OCI-LY3 (cell line): ENCODE data around the gene TMCC1.

Experiments
- H2AFZ ChIP-seq: fragments of 200-600, 300-600 bp; shearing (Covaris generic); 2 replicates; pipeline ENCODE4 v1.6.0; 2014; ENCODE audit warnings: antibody characterized with exemption, low read depth, low read length
- H3K27ac ChIP-seq: fragments of 200-600, 300-600 bp; sonication (generic); 2 replicates; pipeline ENCODE4 v1.5.1; 2014; ENCODE audit warnings: mild to moderate bottlenecking, low read length, moderate library complexity, mixed read lengths
- H3K27me3 ChIP-seq: fragments of 200-600, 300-600 bp; sonication (generic); 2 replicates; pipeline ENCODE4 v1.6.1; 2014; ENCODE audit warnings: low read depth, low read length, mixed read lengths
- H3K36me3 ChIP-seq: fragments of 200-600, 300-600 bp; sonication (generic); replicated peaks from 2 replicates; pipeline ENCODE3; 2014; ENCODE audit warnings: low read depth, low read length, mixed read lengths
- H3K4me1 ChIP-seq: fragments of 300-600, 200-600 bp; sonication (generic); 2 replicates; pipeline ENCODE4 v1.6.1; 2014; ENCODE audit warnings: low read length, mixed read lengths
- H3K4me2 ChIP-seq: fragments of 200-600, 300-600 bp; sonication (generic); 2 replicates; pipeline ENCODE4 v1.6.1; 2014; ENCODE audit warnings: low read length, mixed read lengths
- H3K4me3 ChIP-seq: fragments of 300-600, 200-600 bp; sonication (generic); 2 replicates; pipeline ENCODE4 v1.5.1; 2014; ENCODE audit warnings: antibody characterized with exemption, mild to moderate bottlenecking, low read length, moderate library complexity
- H3K79me2 ChIP-seq: fragments of 300-600, 200-600 bp; shearing (Covaris generic); 2 replicates; pipeline ENCODE4 v1.6.1; 2014; ENCODE audit warnings: mild to moderate bottlenecking, low read length, mixed read lengths
- H3K9ac ChIP-seq: fragments of 300-600, 200-600 bp; shearing (Covaris generic); 2 replicates; pipeline ENCODE4 v1.6.0; 2014; ENCODE audit warnings: mild to moderate bottlenecking, low read length, moderate library complexity
- H3K9me3 ChIP-seq: fragments of 200-600, 300-600 bp; shearing (Covaris generic); 2 replicates; pipeline ENCODE4 v1.6.1; 2014; ENCODE audit warnings: low read length, mixed read lengths; ENCODE audit not compliant: insufficient read depth
- H4K20me1 ChIP-seq: fragments of 200-600, 300-600 bp; sonication (generic); 2 replicates; pipeline ENCODE4 v1.6.1; 2016; ENCODE audit warnings: low read length, mixed read lengths; ENCODE audit not compliant: insufficient read depth
- CTCF ChIP-seq: fragments of 200-600, 300-600 bp; sonication (generic); IDR thresholded peaks from 2 replicates; pipeline ENCODE4 v1.5.1; 2014; ENCODE audit warnings: antibody characterized with exemption, low read length, low read depth
- EZH2phosphoT487 ChIP-seq: fragments of 200-600 bp; shearing (Covaris generic); IDR thresholded peaks from 2 replicates; pipeline ENCODE4 v1.6.1; 2018; ENCODE audit warnings: antibody characterized with exemption, mixed run types, low read depth

The TMCC1 gene

GRCh38 chr3:129624347-129625071 lies 269.0 kb downstream of the TMCC1 start:
- Histone ChIP-seq H2AFZ (no peak overlapping the region), H3K27me3 (no peaks in the 10 kb centered on the region), H3K27ac (no peak overlapping the region), H3K9me3 (no peaks in the 10 kb centered on the region), H3K4me1 (peaks cover 14% of the 10 kb centered on the region), H3K4me3 (no peak overlapping the region), H3K4me2 (no peak overlapping the region), H3K36me3 (no peaks in the 10 kb centered on the region), H3K79me2 (no peaks in the 10 kb centered on the region), H3K9ac (no peak overlapping the region), H4K20me1 (no peaks in the 10 kb centered on the region)
- no peak for TF ChIP-seq CTCF
- TF ChIP-seq EZH2phosphoT487, result no peak

GRCh38 chr3:129623447-129624118 lies 269.9 kb downstream of the TMCC1 start:
- Histone ChIP-seq H4K20me1 (no peaks in the 10 kb centered on the region), H3K9me3 (no peaks in the 10 kb centered on the region), H3K36me3 (no peaks in the 10 kb centered on the region), H3K4me2 (no peak overlapping the region), H3K79me2 (no peaks in the 10 kb centered on the region), H3K4me3 (no peak overlapping the region), H3K27me3 (no peaks in the 10 kb centered on the region), H2AFZ (no peak overlapping the region), H3K9ac (no peak overlapping the region), H3K4me1 (peaks cover 23% of the 10 kb centered on the region), H3K27ac (no peak overlapping the region)
- TF ChIP-seq CTCF (no peak), EZH2phosphoT487 (no peak)

GRCh38 chr3:129622933-129623332 lies 270.6 kb downstream of the TMCC1 start:
- Histone ChIP-seq H3K27ac (no peak overlapping the region), H4K20me1 (no peaks in the 10 kb centered on the region), H3K79me2 (no peaks in the 10 kb centered on the region), H3K4me3 (no peak overlapping the region), H3K9me3 (no peaks in the 10 kb centered on the region), H3K4me2 (no peak overlapping the region), H2AFZ (no peak overlapping the region), H3K9ac (no peak overlapping the region), H3K4me1 (peaks cover 23% of the 10 kb centered on the region), H3K36me3 (no peaks in the 10 kb centered on the region), H3K27me3 (no peaks in the 10 kb centered on the region)
- no peak for TF ChIP-seq CTCF
- TF ChIP-seq EZH2phosphoT487, result no peak

- H4K20me1 ChIP-seq, result no peaks in the 10 kb centered on the region
- no peak for TF ChIP-seq EZH2phosphoT487
- TF ChIP-seq CTCF, result no peak
- H3K4me2 ChIP-seq, result no peak overlapping the region
- peaks cover 23% of the 10 kb centered on the region for H3K4me1 ChIP-seq
- no peak overlapping the region for H3K27ac ChIP-seq
- H3K9ac ChIP-seq, result no peak overlapping the region
- H3K79me2 ChIP-seq, result no peaks in the 10 kb centered on the region
- no peaks in the 10 kb centered on the region for H3K9me3 ChIP-seq
- H3K27me3 ChIP-seq, result no peaks in the 10 kb centered on the region
- no peaks in the 10 kb centered on the region for H3K36me3 ChIP-seq
- H3K4me3 ChIP-seq, result no peak overlapping the region
- H2AFZ ChIP-seq, result no peak overlapping the region
Observed at GRCh38 chr3:129622226-129622874, 271.2 kb downstream of the TMCC1 start.
